H1 (cell line): Measurements from ENCODE around the gene PIGV. TPM values are rescaled to one million over a fixed set of nuclear protein-coding genes. Genes with fewer than 3 reads are reported as not detected.
A peak's percentile ranks its signal among the peaks of the same experiment; 100 is the strongest.

Source experiments
- CTCF ChIA-PET: fragments of 300-600 bp; sonication (Branson Sonifier 250); formaldehyde crosslinking; loops from one replicate; lab custom pipeline; 2021; ENCODE audit not compliant: partially characterized antibody; lab: Charles Lee
- POLR2A ChIA-PET: fragments of 300-600 bp; sonication (Branson Sonifier 250); formaldehyde crosslinking; loops from one replicate; lab custom pipeline; 2021; ENCODE audit warnings: inconsistent platforms; ENCODE audit not compliant: partially characterized antibody; lab: Charles Lee
- DNase-seq, 2 experiments: peaks; one replicate each; pipeline versions ENCODE4 v3.0.0 to v3.0.0-alpha.2; 2010 to 2022; ENCODE audit warnings: low spot score in 2 of 2, low read depth in 1 of 2, mixed read lengths in 1 of 2
- FAIRE-seq: peaks from 2 replicates; lab custom pipeline; 2011; peaks lifted over from hg19 to GRCh38; lab: Jason Lieb, UNC
- H2AFZ ChIP-seq: 2 replicates; pipeline ENCODE4 v1.8.1; 2012; ENCODE audit warnings: low read length, inconsistent platforms
- H2AK5ac ChIP-seq: 2 replicates; pipeline ENCODE4 v1.6.1; 2013; ENCODE audit warnings: low read depth, low read length
- H2BK120ac ChIP-seq: replicated peaks from 2 replicates; pipeline ENCODE3; 2013; ENCODE audit warnings: low read depth, low read length, inconsistent platforms
- H2BK12ac ChIP-seq: 2 replicates; pipeline ENCODE4 v1.6.1; 2013; ENCODE audit warnings: low read depth, low read length
- H2BK15ac ChIP-seq: 2 replicates; pipeline ENCODE4 v1.6.1; 2013; ENCODE audit warnings: low read length
- H2BK20ac ChIP-seq: 2 replicates; pipeline ENCODE4 v1.6.1; 2013; ENCODE audit warnings: low read length
- H2BK5ac ChIP-seq: 2 replicates; pipeline ENCODE4 v1.6.1; 2013; ENCODE audit warnings: low read depth, low read length
- H3K14ac ChIP-seq: 2 replicates; pipeline ENCODE4 v1.6.1; 2013; ENCODE audit warnings: inconsistent platforms; ENCODE audit not compliant: insufficient read length
- H3K18ac ChIP-seq: 2 replicates; pipeline ENCODE4 v1.6.1; 2013; ENCODE audit warnings: low read length; ENCODE audit errors: extremely low read depth
- H3K23ac ChIP-seq: 2 replicates; pipeline ENCODE4 v1.6.1; 2013; ENCODE audit warnings: inconsistent platforms; ENCODE audit not compliant: insufficient read length
- H3K23me2 ChIP-seq: 2 replicates; pipeline ENCODE4 v1.6.1; 2013; ENCODE audit warnings: low read depth, low read length
- H3K27ac ChIP-seq: 2 replicates; pipeline ENCODE4 v1.6.1; 2011; ENCODE audit warnings: low read depth, low read length, inconsistent platforms
- H3K27me3 ChIP-seq, 4 experiments: replicated peaks in 1 of 4; 1 replicate in 1 of 4; 2 replicates in 3 of 4; pipeline versions ENCODE4 v1.6.1 to v1.8.1; 2011 to 2013; ENCODE audit warnings: low read length in 3 of 4, mild to moderate bottlenecking in 3 of 4, inconsistent platforms in 2 of 4, mixed read lengths in 2 of 4, moderate library complexity in 1 of 4; ENCODE audit not compliant: control insufficient read depth in 3 of 4, insufficient read depth in 3 of 4; ENCODE audit errors: extremely low read depth in 1 of 4
- H3K36me3 ChIP-seq, 4 experiments: 2 replicates each; pipeline versions ENCODE4 v1.6.1 to v1.8.1; 2011 to 2013; ENCODE audit warnings: mild to moderate bottlenecking in 4 of 4, low read length in 3 of 4, moderate library complexity in 2 of 4, control low read depth in 1 of 4, inconsistent platforms in 1 of 4; ENCODE audit not compliant: insufficient read depth in 4 of 4, control insufficient read depth in 2 of 4
- H3K4ac ChIP-seq: replicated peaks from 2 replicates; pipeline ENCODE3; 2013; ENCODE audit warnings: low read length, low read depth, mixed read lengths, inconsistent platforms; ENCODE audit not compliant: insufficient read length
- H3K4me1 ChIP-seq, 4 experiments: replicated peaks in 1 of 4; 1 replicate in 1 of 4; 2 replicates in 3 of 4; pipeline versions ENCODE4 v1.6.1 to v1.8.1; 2011 to 2013; ENCODE audit warnings: low read length in 3 of 4, inconsistent platforms in 2 of 4, mixed read lengths in 1 of 4; ENCODE audit not compliant: insufficient read depth in 4 of 4, control insufficient read depth in 3 of 4
- H3K4me2 ChIP-seq, 2 experiments: 2 replicates each; pipeline versions ENCODE4 v1.6.1 to v1.8.1; 2011 to 2013; ENCODE audit warnings: low read depth in 2 of 2, low read length in 2 of 2, control low read depth in 1 of 2, inconsistent platforms in 1 of 2, mild to moderate bottlenecking in 1 of 2; ENCODE audit not compliant: insufficient read depth in 1 of 2
- H3K4me3 ChIP-seq, 4 experiments: fragments of 200-600, 300-600 bp in 1 of 4; sonication (generic), shearing (Covaris generic), sonication (Bioruptor Twin) in 1 of 4; 2 replicates each; pipeline versions ENCODE4 v1.5.1 to v1.8.1; 2011 to 2016; ENCODE audit warnings: low read length in 4 of 4, low read depth in 3 of 4, control low read depth in 2 of 4, inconsistent platforms in 2 of 4, mild to moderate bottlenecking in 2 of 4, mixed read lengths in 1 of 4, moderate library complexity in 1 of 4; ENCODE audit not compliant: insufficient read depth in 2 of 4; ENCODE audit errors: extremely low read depth in 1 of 4
- H3K56ac ChIP-seq: replicated peaks from 2 replicates; pipeline ENCODE3; 2013; ENCODE audit warnings: low read depth, mild to moderate bottlenecking, mixed read lengths, low read length, inconsistent platforms; ENCODE audit not compliant: insufficient read length
- H3K79me1 ChIP-seq: 2 replicates; pipeline ENCODE4 v1.6.1; 2013; ENCODE audit warnings: low read depth, low read length, control low read depth
- H3K79me2 ChIP-seq, 2 experiments: 2 replicates each; pipeline versions ENCODE4 v1.6.1 to v1.8.1; 2012 to 2013; ENCODE audit warnings: low read length in 2 of 2, mild to moderate bottlenecking in 2 of 2, inconsistent platforms in 1 of 2; ENCODE audit not compliant: insufficient read depth in 2 of 2, control insufficient read depth in 1 of 2
- H3K9ac ChIP-seq, 4 experiments: replicated peaks in 1 of 4; 1 replicate in 1 of 4; 2 replicates in 3 of 4; pipeline versions ENCODE4 v1.6.1 to v1.8.1; 2011 to 2013; ENCODE audit warnings: low read depth in 3 of 4, low read length in 3 of 4, control low read depth in 2 of 4, mild to moderate bottlenecking in 2 of 4, moderate library complexity in 2 of 4, inconsistent platforms in 1 of 4; ENCODE audit errors: extremely low read depth in 1 of 4
- H3K9me3 ChIP-seq, 2 experiments: 2 replicates each; pipeline versions ENCODE4 v1.6.1 to v1.8.1; 2012 to 2013; ENCODE audit warnings: mild to moderate bottlenecking in 2 of 2, moderate library complexity in 2 of 2, control low read depth in 1 of 2, inconsistent platforms in 1 of 2, low read depth in 1 of 2, low read length in 1 of 2, mixed read lengths in 1 of 2; ENCODE audit not compliant: insufficient read depth in 2 of 2
- H4K20me1 ChIP-seq, 2 experiments: replicated peaks in 1 of 2; 2 replicates each; pipeline versions ENCODE3 to v1.8.1; 2011 to 2013; ENCODE audit warnings: inconsistent platforms in 2 of 2, low read length in 2 of 2, mild to moderate bottlenecking in 1 of 2; ENCODE audit not compliant: insufficient read depth in 2 of 2, control insufficient read depth in 1 of 2
- H4K5ac ChIP-seq: 2 replicates; pipeline ENCODE4 v1.6.1; 2013; ENCODE audit warnings: low read length, low read depth, mixed read lengths, inconsistent platforms; ENCODE audit not compliant: insufficient read length
- H4K8ac ChIP-seq: 2 replicates; pipeline ENCODE4 v1.8.0; 2013; ENCODE audit warnings: mild to moderate bottlenecking, moderate library complexity, low read length, inconsistent platforms; ENCODE audit not compliant: insufficient read depth; ENCODE audit errors: extremely low read depth
- H4K91ac ChIP-seq: replicated peaks from 2 replicates; pipeline ENCODE3; 2013; ENCODE audit warnings: low read length, mixed read lengths, inconsistent platforms; ENCODE audit not compliant: insufficient read length
- BRCA1 ChIP-seq: IDR thresholded peaks from 2 replicates; pipeline ENCODE4 v1.6.1; 2012; ENCODE audit warnings: low read depth, low read length, improper control_type of control experiment
- YY1 ChIP-seq: IDR thresholded peaks from 2 replicates; pipeline ENCODE4 v1.6.1; 2011; ENCODE audit warnings: low read depth, mild to moderate bottlenecking, low read length
- WGBS, 2 experiments: shearing (Covaris generic) in 1 of 2; methylation state at CpG; one replicate each; pipeline versions ENCODE4 v1.1.6 to v1.1.7; 2013 to 2015; ENCODE audit warnings: low lambda C conversion rate in 2 of 2, mixed read lengths in 2 of 2, inconsistent platforms in 1 of 2, low coverage in 1 of 2, missing lambda C conversion rate in 1 of 2; ENCODE audit not compliant: insufficient replicate concordance in 2 of 2, insufficient coverage in 1 of 2, insufficient read length in 1 of 2; ENCODE audit errors: extremely low coverage in 1 of 2, missing lambda C conversion rate in 1 of 2; 5-methylcytosine and 5-hydroxymethylcytosine counted together
- polyA plus RNA-seq, 7 experiments: library from polyadenylated mRNA; depleted of rRNA in 3 of 7; stranded (reverse) in 5 of 7; unstranded in 2 of 7; fragments of >200 nt in 5 of 7; fragments of 200-250 nt in 2 of 7; gene quantifications; 1 replicate in 5 of 7; 2 replicates in 1 of 7; 4 replicates in 1 of 7; pipeline versions ENCODE4 v1.2.1 to v1.2.3, GENCODE V29; 2011 to 2013; ENCODE audit warnings: missing spikeins in 2 of 7, mixed read lengths in 2 of 7
- total RNA-seq: library from RNA; stranded (reverse); fragmentation: NEBNext Ultra II Directional; extraction: Animal tissue kit (Norgen Biotek cat#: 25700); gene quantifications from 2 replicates; pipeline ENCODE4 v1.2.1, GENCODE V29; 2021

The PIGV gene
- total and polyA plus RNA-seq, 2 of the 8 experiments (the other 6 are each of a cell fraction or from before 2014, with no cell fraction given) = 8.5 to 20.9 TPM

DNA sequence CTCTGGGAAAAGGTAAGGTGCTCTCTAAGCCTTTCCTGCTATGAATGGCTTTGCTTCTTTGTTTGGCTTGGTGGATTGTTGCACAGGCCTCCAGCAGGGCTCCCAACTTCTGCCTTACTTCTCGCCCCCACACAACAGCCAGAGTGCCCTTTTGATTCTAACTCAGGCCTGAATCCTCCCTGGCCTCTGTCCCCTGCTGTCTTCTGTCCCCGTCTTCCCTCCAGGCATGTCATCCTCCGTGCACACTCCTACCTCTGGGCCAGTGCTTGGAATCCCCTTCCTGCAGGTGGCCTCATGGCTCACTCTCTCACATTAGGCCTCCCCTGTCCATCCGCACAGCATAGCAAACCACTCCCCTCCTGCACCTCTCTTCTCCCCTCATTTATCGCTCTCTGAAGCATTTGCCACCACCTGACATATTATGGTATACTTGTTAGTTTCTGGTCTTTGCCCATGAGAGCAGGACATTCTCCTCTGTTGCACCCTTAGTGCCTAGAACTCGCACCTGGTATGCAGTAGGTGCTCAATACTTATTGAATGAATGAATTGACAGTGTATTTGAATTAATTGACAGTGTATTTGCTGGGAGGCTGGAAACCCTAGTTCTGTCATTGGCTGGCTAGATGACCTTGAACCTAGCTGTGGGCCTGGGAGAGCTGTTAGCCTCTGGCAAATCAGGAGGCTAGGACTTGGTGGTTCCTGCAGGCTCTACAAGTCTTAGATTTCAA, 41.6 kb downstream of the PIGV start:
- H4K8ac ChIP-seq = no peak overlapping the region
- H4K5ac ChIP-seq = no peak overlapping the region
- H3K18ac ChIP-seq = no peak overlapping the region
- CTCF ChIA-PET = interaction anchor here (0.6 to 12.8 kb wide), 8 partner anchors 9 to 291 kb away, joined by 3 to 125 read pairs (median 5); partner anchors contain the start of gene SFN
- no peak overlapping the region for H3K14ac ChIP-seq
- no peak overlapping the region for H2BK20ac ChIP-seq
- peaks cover 0 to 11% of the 10 kb centered on the region in 2 experiments; a peak in 1 of 4 replicates for H3K79me2 ChIP-seq
- H2BK12ac ChIP-seq = no peak overlapping the region
- H3K9me3 ChIP-seq = no peaks in the 10 kb centered on the region
- H2BK5ac ChIP-seq = no peak overlapping the region
- H3K4me3 ChIP-seq = no peak overlapping the region
- H2AFZ ChIP-seq = no peak overlapping the region
- TF ChIP-seq BRCA1 = no peak
- TF ChIP-seq YY1 = no peak
- TF ChIP-seq, all 59 proteins: peak for 0
- DNase-seq (no peak), FAIRE-seq (no peak)
- Histone ChIP-seq H2BK120ac (no peak overlapping the region), H3K23ac (no peak overlapping the region), H3K23me2 (peaks cover 6% of the 10 kb centered on the region; the same call in 1 of the 2 replicates), H3K79me1 (peaks cover 12% of the 10 kb centered on the region), H3K9ac (no peak overlapping the region), H3K4ac (no peak overlapping the region), H3K56ac (no peak overlapping the region), H2AK5ac (no peak overlapping the region), H3K27ac (no peak overlapping the region), H3K36me3 (peaks cover 0 to 17% (median 10%) of the 10 kb centered on the region in 4 experiments; a peak in 5 of 8 replicates), H3K4me2 (peak overlapping the region in 1 of 2 experiments; percentile 4; a peak in 1 of 4 replicates), H4K20me1 (peaks cover 9 to 12% of the 10 kb centered on the region in 2 experiments), H2BK15ac (no peak overlapping the region), H3K4me1 (peaks cover 6 to 9% (median 7%) of the 10 kb centered on the region in 4 experiments; a peak in 6 of 7 replicates), H3K27me3 (no peaks in the 10 kb centered on the region), H4K91ac (no peak overlapping the region)
- 83% methylated on average over 6 of the region's 6 CpGs; no CpG with 5 or more reads in 1 of the 2 experiments for WGBS, 2 experiments
- POLR2A ChIA-PET = interaction anchor here (1.5 kb wide), 1 partner anchor 36 kb away, joined by 4 read pairs; no protein-coding TSS in a partner anchor
